ENCODE data around the gene PTPA. TPM values are rescaled to one million over a fixed set of nuclear protein-coding genes. Genes with fewer than 3 reads are reported as not detected.
"Not testable (repeated sequence)": the region's sequence is repeated elsewhere in the genome, so short reads cannot be mapped to it uniquely, and the experiment has no call there.

Gene PTPA
- total RNA-seq, 1 experiment from 2014 or later: 182 TPM

DNA sequence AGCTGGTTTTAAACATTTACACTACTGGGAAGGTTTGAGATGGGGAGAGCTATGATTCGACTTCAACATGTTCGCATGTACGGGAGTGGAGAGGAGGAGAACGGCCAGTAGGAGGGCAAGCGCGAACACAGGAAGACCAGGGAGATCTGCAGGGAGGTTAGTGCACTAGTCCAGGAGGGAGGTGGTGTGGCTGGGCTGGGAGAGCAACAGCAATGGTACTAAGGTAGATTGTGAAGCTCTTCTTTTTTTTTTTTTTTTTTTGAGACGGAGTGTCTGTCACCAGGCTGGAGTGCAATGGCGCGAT lies 50.3 kb downstream of the PTPA start:
- Histone ChIP-seq H3K79me2 (ENCODE audit: low read depth) (no peaks in the 10 kb centered on the region), H3K4me3 (no peak overlapping the region), H3K9me2 (ENCODE audit: insufficient read depth) (no peaks in the 10 kb centered on the region), H4K20me1 (ENCODE audit: insufficient read depth) (no peaks in the 10 kb centered on the region), H3K9me3 (ENCODE audit: insufficient read depth, low read depth) (no peaks in the 10 kb centered on the region), H3K27ac (no peak overlapping the region), H3K27me3 (ENCODE audit: insufficient read depth, low read depth) (no peaks in the 10 kb centered on the region), H3F3A (ENCODE audit: insufficient read depth, low read depth) (peaks cover 8% of the 10 kb centered on the region; the same call in 1 of the 2 replicates), H2AFZ (no peak overlapping the region), H3K4me1 (replicated peaks; ENCODE audit: insufficient read depth) (peaks cover 6% of the 10 kb centered on the region), H3K4me2 (no peak overlapping the region), H3K36me3 (ENCODE audit: low read depth) (no peaks in the 10 kb centered on the region)
- ChIA-PET POLR2A (ENCODE audit: unreplicated experiment) (interaction anchor here (0.5 to 0.7 kb wide), 3 partner anchors 10 to 522 kb away, joined by 3 to 10 read pairs (median 8); no protein-coding TSS in a partner anchor), CTCF (no interaction called here)
- no TSS peak for BruUV-seq (replicated peaks)
- no peak for TF ChIP-seq EZH2 (IDR thresholded peaks at IDR 0.05; ENCODE audit: low read depth)
- TF ChIP-seq, protein P1, sequence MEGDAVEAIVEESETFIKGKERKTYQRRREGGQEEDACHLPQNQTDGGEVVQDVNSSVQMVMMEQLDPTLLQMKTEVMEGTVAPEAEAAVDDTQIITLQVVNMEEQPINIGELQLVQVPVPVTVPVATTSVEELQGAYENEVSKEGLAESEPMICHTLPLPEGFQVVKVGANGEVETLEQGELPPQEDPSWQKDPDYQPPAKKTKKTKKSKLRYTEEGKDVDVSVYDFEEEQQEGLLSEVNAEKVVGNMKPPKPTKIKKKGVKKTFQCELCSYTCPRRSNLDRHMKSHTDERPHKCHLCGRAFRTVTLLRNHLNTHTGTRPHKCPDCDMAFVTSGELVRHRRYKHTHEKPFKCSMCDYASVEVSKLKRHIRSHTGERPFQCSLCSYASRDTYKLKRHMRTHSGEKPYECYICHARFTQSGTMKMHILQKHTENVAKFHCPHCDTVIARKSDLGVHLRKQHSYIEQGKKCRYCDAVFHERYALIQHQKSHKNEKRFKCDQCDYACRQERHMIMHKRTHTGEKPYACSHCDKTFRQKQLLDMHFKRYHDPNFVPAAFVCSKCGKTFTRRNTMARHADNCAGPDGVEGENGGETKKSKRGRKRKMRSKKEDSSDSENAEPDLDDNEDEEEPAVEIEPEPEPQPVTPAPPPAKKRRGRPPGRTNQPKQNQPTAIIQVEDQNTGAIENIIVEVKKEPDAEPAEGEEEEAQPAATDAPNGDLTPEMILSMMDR (conservative IDR thresholded peaks at IDR 0.05): no peak
- DNase-seq: no peak
- intact Hi-C loops (cut with micrococcal nuclease; ENCODE audit: unreplicated experiment): no loop called here

- TF ChIP-seq, protein P1 (conservative IDR thresholded peaks at IDR 0.05): no peak
- no peak for TF ChIP-seq EZH2 (IDR thresholded peaks at IDR 0.05; ENCODE audit: low read depth)
- intact Hi-C loops (cut with micrococcal nuclease; ENCODE audit: unreplicated experiment): no loop called here
- Histone ChIP-seq H3K4me2 (no peak overlapping the region), H3F3A (ENCODE audit: insufficient read depth, low read depth) (peaks cover 14% of the 10 kb centered on the region), H3K4me3 (no peak overlapping the region), H3K36me3 (ENCODE audit: low read depth) (no peaks in the 10 kb centered on the region), H3K27me3 (ENCODE audit: insufficient read depth, low read depth) (no peaks in the 10 kb centered on the region), H4K20me1 (ENCODE audit: insufficient read depth) (no peaks in the 10 kb centered on the region), H3K9me2 (ENCODE audit: insufficient read depth) (no peaks in the 10 kb centered on the region), H2AFZ (no peak overlapping the region), H3K9me3 (ENCODE audit: insufficient read depth, low read depth) (no peaks in the 10 kb centered on the region), H3K27ac (no peak overlapping the region), H3K79me2 (ENCODE audit: low read depth) (no peaks in the 10 kb centered on the region), H3K4me1 (replicated peaks; ENCODE audit: insufficient read depth) (peaks cover 15% of the 10 kb centered on the region)
- no peak for DNase-seq
- ChIA-PET POLR2A (ENCODE audit: unreplicated experiment) (no interaction called here), CTCF (no interaction called here)
- no TSS peak for BruUV-seq (replicated peaks)
These were observed 51.4 kb downstream of the PTPA start for GRCh38 chr9:129162497-129163197.

GRCh38 chr9:129163198-129163670 lies 52.0 kb downstream of the PTPA start:
- H3K79me2 ChIP-seq (ENCODE audit: low read depth); H4K20me1 ChIP-seq (ENCODE audit: insufficient read depth); CTCF ChIA-PET; H3K27me3 ChIP-seq (ENCODE audit: insufficient read depth, low read depth); BruUV-seq (replicated peaks); H2AFZ ChIP-seq; H3K4me3 ChIP-seq; H3K9me2 ChIP-seq (ENCODE audit: insufficient read depth); H3K27ac ChIP-seq; H3K36me3 ChIP-seq (ENCODE audit: low read depth); H3K4me2 ChIP-seq; intact Hi-C loops (cut with micrococcal nuclease; ENCODE audit: unreplicated experiment); POLR2A ChIA-PET (ENCODE audit: unreplicated experiment); H3K9me3 ChIP-seq (ENCODE audit: insufficient read depth, low read depth): not testable (repeated sequence)
- DNase-seq: peak in 1 of 2 experiments; percentile 34
- Histone ChIP-seq H3K4me1 (replicated peaks; ENCODE audit: insufficient read depth) (peaks cover 21% of the 10 kb centered on the region), H3F3A (ENCODE audit: insufficient read depth, low read depth) (peaks cover 18% of the 10 kb centered on the region)

DNA sequence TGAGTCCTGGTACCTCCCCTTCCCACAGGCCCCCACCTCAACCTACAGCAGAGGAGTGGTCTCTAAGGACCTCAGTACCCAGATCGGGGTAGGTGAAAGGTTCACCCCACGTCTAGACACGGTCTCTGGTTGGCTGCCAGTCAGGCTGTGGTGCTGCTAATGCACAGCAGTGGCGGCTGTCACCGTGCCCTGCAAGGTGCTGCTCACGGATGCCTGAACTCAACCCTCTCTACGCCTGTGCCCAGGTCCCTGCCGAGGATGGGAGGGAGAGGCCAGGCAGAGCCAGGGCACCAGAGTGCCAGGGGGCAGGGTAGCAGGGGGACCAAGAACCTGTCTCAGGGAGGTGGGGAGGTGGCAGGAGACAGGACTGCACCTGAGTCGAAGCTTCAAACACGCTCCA lies 52.5 kb downstream of the PTPA start:
- H3K9me3 ChIP-seq (ENCODE audit: insufficient read depth, low read depth): no peaks in the 10 kb centered on the region
- no TSS peak for BruUV-seq (replicated peaks)
- intact Hi-C loops (cut with micrococcal nuclease; ENCODE audit: unreplicated experiment): no loop called here
- no peak overlapping the region for H3K4me3 ChIP-seq
- peaks cover 26% of the 10 kb centered on the region for H3K4me1 ChIP-seq (replicated peaks; ENCODE audit: insufficient read depth)
- POLR2A ChIA-PET (ENCODE audit: unreplicated experiment): no interaction called here
- no peaks in the 10 kb centered on the region for H3K36me3 ChIP-seq (ENCODE audit: low read depth)
- H3K27ac ChIP-seq: no peak overlapping the region
- peaks cover 23% of the 10 kb centered on the region for H3F3A ChIP-seq (ENCODE audit: insufficient read depth, low read depth)
- 0 out of 2 replicates have a peak, but pooled peaks cover under 1% of the 10 kb centered on the region for H3K79me2 ChIP-seq (ENCODE audit: low read depth)
- H3K9me2 ChIP-seq (ENCODE audit: insufficient read depth): no peaks in the 10 kb centered on the region
- TF ChIP-seq, protein P1 (conservative IDR thresholded peaks at IDR 0.05): no peak
- no peak for TF ChIP-seq EZH2 (IDR thresholded peaks at IDR 0.05; ENCODE audit: low read depth)
- no peak overlapping the region for H3K4me2 ChIP-seq
- no peak for DNase-seq
- CTCF ChIA-PET: no interaction called here
- H4K20me1 ChIP-seq (ENCODE audit: insufficient read depth): no peaks in the 10 kb centered on the region
- no peaks in the 10 kb centered on the region for H3K27me3 ChIP-seq (ENCODE audit: insufficient read depth, low read depth)
- no peak overlapping the region for H2AFZ ChIP-seq

Measured in PC-9 (cell line).